GM23338 (cell line): Measurements from ENCODE around the gene TBC1D19.

ENCODE experiments used
- CREB1 ChIP-seq: fragments of 250-450 bp; sonication (Bioruptor Pico); IDR thresholded peaks from 2 replicates; pipeline ENCODE4 v1.5.0; 2020; ENCODE audit warnings: low read depth, mild to moderate bottlenecking, moderate library complexity
- EZH2 ChIP-seq: fragments of 200-600 bp; sonication (generic); IDR thresholded peaks from one replicate; pipeline ENCODE4 v1.8.0; 2017; ENCODE audit warnings: antibody characterized with exemption, mild to moderate bottlenecking, low read depth; ENCODE audit not compliant: unreplicated experiment
- EZH2phosphoT487 ChIP-seq: fragments of 200-600 bp; sonication (generic); IDR thresholded peaks from one replicate; pipeline ENCODE4 v1.8.1; 2018; ENCODE audit warnings: antibody characterized with exemption; ENCODE audit not compliant: unreplicated experiment
- JUNB ChIP-seq: IDR thresholded peaks from one replicate; pipeline ENCODE4 v1.6.1; 2016; ENCODE audit warnings: antibody characterized with exemption; ENCODE audit not compliant: unreplicated experiment
- NANOG ChIP-seq: IDR thresholded peaks from 2 replicates; pipeline ENCODE4 v1.6.1; 2016; ENCODE audit warnings: antibody characterized with exemption, borderline replicate concordance
- POLR2AphosphoS5 ChIP-seq: IDR thresholded peaks from 2 replicates; pipeline ENCODE4 v1.6.1; 2016; ENCODE audit warnings: antibody characterized with exemption, low read depth
- REST ChIP-seq: IDR thresholded peaks from one replicate; pipeline ENCODE4 v1.6.1; 2018; ENCODE audit warnings: antibody characterized with exemption; ENCODE audit not compliant: unreplicated experiment
- STAT1 ChIP-seq: IDR thresholded peaks from one replicate; pipeline ENCODE4 v1.6.1; 2016; ENCODE audit warnings: antibody characterized with exemption; ENCODE audit not compliant: unreplicated experiment
- ZNF114 ChIP-seq: fragments of 250-450 bp; sonication (Bioruptor Pico); IDR thresholded peaks from 2 replicates; pipeline ENCODE4 v1.5.0; 2020; ENCODE audit warnings: mild to moderate bottlenecking, moderate library complexity
- ZNF331 ChIP-seq: fragments of 250-450 bp; sonication (Bioruptor Pico); IDR thresholded peaks from 2 replicates; pipeline ENCODE4 v1.5.0; 2020; ENCODE audit warnings: low read depth, mild to moderate bottlenecking, moderate library complexity
- TF ChIP-seq, protein P1 (sequence below), 2 experiments: fragments of 200-600 bp in 1 of 2; sonication (generic) in 1 of 2; conservative IDR thresholded peaks; 2 replicates each; pipeline versions ENCODE4 v1.5.1 to v1.6.1; 2016 to 2017; ENCODE audit warnings: antibody characterized with exemption in 2 of 2, low read depth in 2 of 2, mild to moderate bottlenecking in 2 of 2, moderate library complexity in 1 of 2
- TF ChIP-seq, protein P2 (sequence below): IDR thresholded peaks from 2 replicates; pipeline ENCODE4 v1.6.1; 2016; ENCODE audit warnings: antibody characterized with exemption

DNA sequence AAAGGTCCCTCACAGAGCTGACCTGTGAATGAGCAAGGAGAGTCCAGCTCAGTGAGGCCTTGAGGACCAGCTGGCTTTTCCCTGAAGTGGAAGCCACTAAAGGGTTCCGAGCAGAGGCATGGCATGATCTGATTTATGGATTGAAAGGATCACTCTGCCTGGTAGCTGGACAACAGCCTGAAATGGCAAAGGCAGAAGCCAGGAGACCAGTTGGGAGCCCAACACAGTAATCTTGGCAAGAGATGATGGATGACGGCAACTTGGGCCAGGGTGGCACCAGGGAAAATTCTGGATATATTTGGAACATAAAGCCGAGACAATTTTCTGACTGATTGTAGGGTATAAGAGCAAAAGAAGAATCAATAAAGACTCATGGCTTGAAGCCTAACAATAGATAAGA is 207.5 kb downstream of the TBC1D19 start:
- no peak for TF ChIP-seq ZNF114 (CRISPR knock-in tag)
- TF ChIP-seq, protein P1, sequence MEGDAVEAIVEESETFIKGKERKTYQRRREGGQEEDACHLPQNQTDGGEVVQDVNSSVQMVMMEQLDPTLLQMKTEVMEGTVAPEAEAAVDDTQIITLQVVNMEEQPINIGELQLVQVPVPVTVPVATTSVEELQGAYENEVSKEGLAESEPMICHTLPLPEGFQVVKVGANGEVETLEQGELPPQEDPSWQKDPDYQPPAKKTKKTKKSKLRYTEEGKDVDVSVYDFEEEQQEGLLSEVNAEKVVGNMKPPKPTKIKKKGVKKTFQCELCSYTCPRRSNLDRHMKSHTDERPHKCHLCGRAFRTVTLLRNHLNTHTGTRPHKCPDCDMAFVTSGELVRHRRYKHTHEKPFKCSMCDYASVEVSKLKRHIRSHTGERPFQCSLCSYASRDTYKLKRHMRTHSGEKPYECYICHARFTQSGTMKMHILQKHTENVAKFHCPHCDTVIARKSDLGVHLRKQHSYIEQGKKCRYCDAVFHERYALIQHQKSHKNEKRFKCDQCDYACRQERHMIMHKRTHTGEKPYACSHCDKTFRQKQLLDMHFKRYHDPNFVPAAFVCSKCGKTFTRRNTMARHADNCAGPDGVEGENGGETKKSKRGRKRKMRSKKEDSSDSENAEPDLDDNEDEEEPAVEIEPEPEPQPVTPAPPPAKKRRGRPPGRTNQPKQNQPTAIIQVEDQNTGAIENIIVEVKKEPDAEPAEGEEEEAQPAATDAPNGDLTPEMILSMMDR (conservative IDR thresholded peaks at IDR 0.05; ENCODE audit: low read depth in 2 of 2) = no peak
- no peak for TF ChIP-seq EZH2
- TF ChIP-seq ZNF331 (CRISPR knock-in tag) = no peak
- no peak for TF ChIP-seq POLR2AphosphoS5
- TF ChIP-seq CREB1 (CRISPR knock-in tag) = no peak
- TF ChIP-seq EZH2phosphoT487 = no peak
- TF ChIP-seq JUNB = no peak
- TF ChIP-seq STAT1 = no peak
- TF ChIP-seq, protein P2, sequence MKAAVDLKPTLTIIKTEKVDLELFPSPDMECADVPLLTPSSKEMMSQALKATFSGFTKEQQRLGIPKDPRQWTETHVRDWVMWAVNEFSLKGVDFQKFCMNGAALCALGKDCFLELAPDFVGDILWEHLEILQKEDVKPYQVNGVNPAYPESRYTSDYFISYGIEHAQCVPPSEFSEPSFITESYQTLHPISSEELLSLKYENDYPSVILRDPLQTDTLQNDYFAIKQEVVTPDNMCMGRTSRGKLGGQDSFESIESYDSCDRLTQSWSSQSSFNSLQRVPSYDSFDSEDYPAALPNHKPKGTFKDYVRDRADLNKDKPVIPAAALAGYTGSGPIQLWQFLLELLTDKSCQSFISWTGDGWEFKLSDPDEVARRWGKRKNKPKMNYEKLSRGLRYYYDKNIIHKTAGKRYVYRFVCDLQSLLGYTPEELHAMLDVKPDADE = no peak
- no peak for TF ChIP-seq REST
- no peak for TF ChIP-seq NANOG
